ENCODE data around the gene ATAT1. TPM values are rescaled to one million over a fixed set of nuclear protein-coding genes. Genes with fewer than 3 reads are reported as not detected.
A peak's percentile ranks its signal among the peaks of the same experiment; 100 is the strongest.

The ATAT1 gene
- total RNA-seq, result 11.4 to 18.7 TPM (median 12.5 TPM) in 3 replicates
- long read RNA-seq, partial matches to known transcripts, result 2 of 13 reads
- long read RNA-seq, other reads (novel, unspliced or antisense), result 5 of 13 reads

DNA sequence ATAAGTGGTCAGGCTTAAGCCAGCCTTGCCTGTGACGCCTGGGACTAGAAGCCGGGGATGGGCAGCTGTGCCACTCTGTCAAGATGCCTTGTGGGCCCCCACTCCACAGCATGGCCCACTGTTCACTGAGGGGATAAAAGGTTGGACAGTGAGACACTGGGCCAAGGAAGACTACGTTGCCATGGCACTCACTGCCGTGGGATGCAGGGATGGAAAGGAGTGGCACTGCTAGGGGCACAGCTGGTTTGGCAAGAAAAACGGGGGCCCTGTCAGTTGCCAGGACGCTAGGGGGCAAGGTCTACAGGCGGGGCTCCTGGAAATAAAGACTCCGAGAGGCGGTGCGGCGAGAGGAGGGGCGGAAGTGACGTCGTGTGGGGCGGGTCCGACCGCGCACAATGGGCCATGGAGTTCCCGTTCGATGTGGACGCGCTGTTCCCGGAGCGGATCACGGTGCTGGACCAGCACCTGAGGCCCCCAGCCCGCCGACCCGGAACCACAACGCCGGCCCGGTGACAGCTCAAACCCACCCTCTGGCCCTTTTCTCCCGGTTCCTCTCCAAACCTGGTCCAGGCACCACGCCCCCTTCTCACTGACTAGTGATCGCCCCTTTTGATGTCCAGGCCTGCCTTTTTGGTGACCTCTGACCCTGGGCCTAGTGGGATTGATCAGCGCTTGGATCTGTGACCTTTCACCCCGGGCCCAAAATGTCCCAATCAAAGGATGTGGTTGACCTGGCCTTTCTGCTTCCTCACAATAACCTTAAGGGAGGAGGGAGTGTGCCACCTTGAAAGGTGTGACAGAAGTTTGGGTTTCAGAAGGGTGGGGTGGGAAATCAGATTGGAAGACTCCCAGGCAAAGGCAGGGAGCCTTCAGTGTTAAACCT, at the start of gene ATAT1:
Gene ATAT1, plus strand, starts transcription at position 391 of the 883 bp plus-strand sequence.
- peak; percentile 72 for TF ChIP-seq CTCF (IDR thresholded peaks at IDR 0.05)
- Mint-ChIP-seq H3K36me3 (ENCODE audit: low read depth) (peaks cover 15% of the 10 kb centered on the region), H3K9me3 (ENCODE audit: low read depth) (no peaks in the 10 kb centered on the region), H3K4me3 (ENCODE audit: unreplicated experiment) (peak within 1 kb of the TSS; percentile 81), H3K27ac (ENCODE audit: unreplicated experiment) (peak within 1 kb of the TSS; percentile 89), H3K4me1 (ENCODE audit: low read depth) (peaks cover 25% of the 10 kb centered on the region), H3K27me3 (ENCODE audit: low read depth) (no peaks in the 10 kb centered on the region)
- peak; percentile 95 for DNase-seq (ENCODE audit: low spot score)

- Mint-ChIP-seq H3K27me3 (ENCODE audit: low read depth) (no peaks in the 10 kb centered on the region), H3K4me3 (ENCODE audit: unreplicated experiment) (no peak overlapping the region), H3K9me3 (ENCODE audit: low read depth) (no peaks in the 10 kb centered on the region), H3K4me1 (ENCODE audit: low read depth) (peaks cover 7% of the 10 kb centered on the region), H3K36me3 (ENCODE audit: low read depth) (peaks cover 43% of the 10 kb centered on the region), H3K27ac (ENCODE audit: unreplicated experiment) (no peak overlapping the region)
- no peak for DNase-seq (ENCODE audit: low spot score)
- no peak for TF ChIP-seq CTCF (IDR thresholded peaks at IDR 0.05)
Measured at GRCh38 chr6:30578051-30578450, 48.6 kb upstream of the ATAT1 start.

- Mint-ChIP-seq H3K4me3 (ENCODE audit: unreplicated experiment) (no peak overlapping the region), H3K4me1 (ENCODE audit: low read depth) (no peaks in the 10 kb centered on the region), H3K27me3 (ENCODE audit: low read depth) (no peaks in the 10 kb centered on the region), H3K9me3 (ENCODE audit: low read depth) (no peaks in the 10 kb centered on the region), H3K27ac (ENCODE audit: unreplicated experiment) (no peak overlapping the region), H3K36me3 (ENCODE audit: low read depth) (peaks cover 60% of the 10 kb centered on the region)
- TF ChIP-seq CTCF (IDR thresholded peaks at IDR 0.05), result no peak
- no peak for DNase-seq (ENCODE audit: low spot score)
Measured at GRCh38 chr6:30583921-30584320, 42.8 kb upstream of the ATAT1 start.

DNA sequence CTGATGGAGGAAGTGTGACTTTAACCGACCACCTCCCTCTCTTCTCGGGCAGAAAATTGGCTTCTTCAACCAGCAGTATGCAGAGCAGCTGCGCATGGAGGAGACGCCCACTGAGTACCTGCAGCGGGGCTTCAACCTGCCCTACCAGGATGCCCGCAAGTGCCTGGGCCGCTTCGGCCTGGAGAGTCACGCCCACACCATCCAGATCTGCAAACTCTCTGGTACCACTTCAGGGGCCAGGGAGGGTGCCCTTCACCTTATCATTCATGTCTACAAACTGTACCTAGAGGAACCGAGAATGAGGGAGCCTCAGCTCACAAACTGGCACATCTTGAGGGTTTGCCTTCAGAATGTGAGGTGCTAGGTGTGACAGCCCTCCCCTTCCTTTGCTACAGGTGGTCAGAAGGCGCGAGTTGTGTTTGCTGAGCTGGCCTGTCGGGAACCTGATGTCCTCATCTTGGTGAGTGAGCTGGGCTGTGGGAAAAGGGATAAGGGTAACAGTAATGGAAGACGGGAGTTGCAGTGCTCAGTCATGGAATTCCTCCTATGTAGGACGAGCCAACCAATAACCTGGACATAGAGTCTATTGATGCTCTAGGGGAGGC, 36.8 kb upstream of the ATAT1 start:
- Mint-ChIP-seq H3K36me3 (ENCODE audit: low read depth) (peaks cover 50% of the 10 kb centered on the region), H3K9me3 (ENCODE audit: low read depth) (no peaks in the 10 kb centered on the region), H3K4me1 (ENCODE audit: low read depth) (peaks cover 12% of the 10 kb centered on the region), H3K27me3 (ENCODE audit: low read depth) (no peaks in the 10 kb centered on the region), H3K27ac (ENCODE audit: unreplicated experiment) (no peak overlapping the region), H3K4me3 (ENCODE audit: unreplicated experiment) (no peak overlapping the region)
- DNase-seq (ENCODE audit: low spot score), result no peak
- no peak for TF ChIP-seq CTCF (IDR thresholded peaks at IDR 0.05)

GRCh38 chr6:30590509-30590908, 36.2 kb upstream of the ATAT1 start:
- H3K9me3 Mint-ChIP-seq (ENCODE audit: low read depth), result no peaks in the 10 kb centered on the region
- no peaks in the 10 kb centered on the region for H3K27me3 Mint-ChIP-seq (ENCODE audit: low read depth)
- DNase-seq (ENCODE audit: low spot score), result no peak
- H3K27ac Mint-ChIP-seq (ENCODE audit: unreplicated experiment), result peak overlapping the region; percentile 74
- H3K4me3 Mint-ChIP-seq (ENCODE audit: unreplicated experiment), result no peak overlapping the region
- no peak for TF ChIP-seq CTCF (IDR thresholded peaks at IDR 0.05)
- peaks cover 46% of the 10 kb centered on the region for H3K36me3 Mint-ChIP-seq (ENCODE audit: low read depth)
- peaks cover 12% of the 10 kb centered on the region for H3K4me1 Mint-ChIP-seq (ENCODE audit: low read depth)

Data from chondrocyte (in vitro differentiated cells).